NCI-H1105 (cell line): ENCODE data around the gene MAP3K4.

Experiments
- DNase-seq: peaks from one replicate; lab custom pipeline; 2025; lab: John Stamatoyannopoulos, UW

The MAP3K4 gene

DNA sequence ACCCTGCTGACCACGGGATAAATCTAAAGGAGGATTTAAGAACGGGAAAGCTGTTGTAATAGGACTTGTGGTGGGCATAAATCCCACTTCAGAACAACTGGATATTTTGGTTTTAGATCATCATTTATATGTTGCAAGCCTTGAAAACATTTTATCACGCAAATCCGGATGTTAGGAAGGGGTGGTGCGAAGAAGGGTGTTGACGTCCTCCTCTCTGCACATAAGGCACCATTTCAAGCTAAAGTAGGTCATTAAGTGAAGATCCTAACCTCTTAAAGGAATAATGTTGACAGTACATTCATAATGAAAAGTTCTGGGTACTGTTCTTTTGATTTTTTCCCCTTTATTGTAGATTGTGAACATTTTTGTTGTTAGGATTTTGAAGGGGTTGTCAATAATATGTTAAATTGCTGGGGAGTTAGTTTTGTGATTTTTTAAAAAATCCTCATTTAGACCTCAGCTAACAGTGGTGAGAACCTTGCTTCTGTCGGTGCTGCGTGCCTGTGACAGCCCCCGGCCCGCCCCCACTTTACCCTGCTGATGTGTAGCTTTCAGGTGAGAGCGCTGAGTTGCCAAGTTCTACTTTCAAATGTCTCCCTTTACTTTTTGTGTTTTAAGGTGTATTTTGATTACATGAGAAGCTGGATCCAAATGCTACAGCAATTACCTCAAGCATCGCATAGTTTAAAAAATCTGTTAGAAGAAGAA, 88.8 kb downstream of the MAP3K4 start:
- DNase-seq, result no peak

DNA sequence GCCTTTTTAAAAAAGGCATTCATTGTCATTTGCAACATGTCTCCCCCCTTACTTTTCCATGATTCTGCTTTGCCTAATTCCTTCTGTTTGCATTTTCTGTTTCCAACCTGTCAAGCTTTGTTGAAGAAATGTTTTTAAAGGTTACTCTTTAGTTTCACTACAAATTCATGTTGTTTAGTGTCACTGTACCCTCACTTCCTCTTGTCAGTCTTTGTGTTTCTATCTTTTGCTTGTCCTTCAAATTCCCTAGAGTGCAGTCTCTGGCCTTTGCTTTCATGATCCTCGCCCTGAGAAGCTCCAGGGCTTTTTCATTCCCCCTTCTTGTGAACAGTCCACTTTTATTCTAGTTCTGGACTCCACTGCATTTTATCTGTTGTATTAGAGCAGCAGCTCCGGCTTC, 90.6 kb downstream of the MAP3K4 start:
- DNase-seq, result no peak

DNA sequence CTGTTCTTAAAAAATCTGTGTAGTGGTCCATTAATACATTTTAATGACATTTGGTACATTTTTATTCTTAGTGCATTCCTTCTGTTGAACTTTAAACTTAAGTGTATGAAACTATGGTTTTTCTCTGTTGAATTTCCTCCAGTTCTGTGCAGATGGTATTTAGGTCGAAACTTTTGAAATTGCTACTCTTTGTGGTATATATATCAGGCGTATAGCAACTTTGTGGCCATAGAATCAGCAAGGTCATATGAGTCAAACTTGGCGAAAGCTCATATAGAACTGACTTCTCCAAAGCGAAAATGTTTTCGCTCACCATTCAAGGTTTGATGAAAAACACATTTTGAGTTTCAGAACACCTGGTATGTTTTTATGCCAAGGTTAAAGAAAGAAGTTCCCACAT, 93.7 kb downstream of the MAP3K4 start:
- DNase-seq, result no peak

DNA sequence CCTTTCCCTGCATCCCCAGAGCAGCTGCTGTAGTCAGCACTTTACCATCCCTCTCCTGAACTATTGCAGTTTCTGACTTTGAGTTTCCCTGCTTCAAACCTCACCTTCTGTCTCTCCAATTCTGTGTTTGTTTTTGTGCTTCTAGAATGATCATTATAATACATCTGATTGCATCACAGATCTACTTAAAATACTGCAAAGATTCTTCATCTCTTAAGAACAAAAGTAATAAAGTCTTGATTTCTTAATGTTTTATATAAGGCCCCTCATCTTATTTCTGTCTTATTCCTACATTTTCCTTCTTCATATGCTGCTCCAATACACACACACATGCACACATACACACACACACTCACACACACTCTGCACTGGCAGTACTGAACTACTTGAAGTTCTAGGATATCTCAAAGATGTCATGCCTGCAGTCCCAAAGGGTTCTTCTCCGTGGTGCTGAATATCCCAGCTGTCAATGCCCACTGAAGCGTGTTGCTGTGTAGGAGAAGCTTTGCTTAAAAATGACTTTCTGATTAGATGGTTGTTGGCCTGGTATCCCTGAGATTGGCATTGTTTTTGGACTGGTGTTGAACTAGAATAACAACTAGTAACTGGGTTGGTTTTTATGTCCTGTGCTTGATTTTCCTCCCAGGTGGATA, 97.2 kb downstream of the MAP3K4 start:
- no peak for DNase-seq

DNA sequence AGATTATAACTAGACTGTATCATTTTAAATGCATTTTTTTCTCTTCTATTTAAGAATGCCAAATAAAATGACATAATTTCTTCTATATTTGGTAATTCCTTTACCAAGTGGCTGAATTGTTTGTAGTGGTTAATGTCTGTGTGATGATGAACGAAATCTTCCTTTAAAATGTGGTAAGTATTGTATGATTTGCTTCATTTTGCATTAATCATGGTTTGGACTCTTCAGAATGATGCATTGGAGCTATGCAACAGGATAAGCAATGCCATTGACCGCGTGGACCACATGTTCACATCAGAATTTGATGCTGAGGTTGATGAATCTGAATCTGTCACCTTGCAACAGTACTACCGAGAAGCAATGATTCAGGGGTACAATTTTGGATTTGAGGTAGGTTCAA, 99.6 kb downstream of the MAP3K4 start:
- no peak for DNase-seq

DNA sequence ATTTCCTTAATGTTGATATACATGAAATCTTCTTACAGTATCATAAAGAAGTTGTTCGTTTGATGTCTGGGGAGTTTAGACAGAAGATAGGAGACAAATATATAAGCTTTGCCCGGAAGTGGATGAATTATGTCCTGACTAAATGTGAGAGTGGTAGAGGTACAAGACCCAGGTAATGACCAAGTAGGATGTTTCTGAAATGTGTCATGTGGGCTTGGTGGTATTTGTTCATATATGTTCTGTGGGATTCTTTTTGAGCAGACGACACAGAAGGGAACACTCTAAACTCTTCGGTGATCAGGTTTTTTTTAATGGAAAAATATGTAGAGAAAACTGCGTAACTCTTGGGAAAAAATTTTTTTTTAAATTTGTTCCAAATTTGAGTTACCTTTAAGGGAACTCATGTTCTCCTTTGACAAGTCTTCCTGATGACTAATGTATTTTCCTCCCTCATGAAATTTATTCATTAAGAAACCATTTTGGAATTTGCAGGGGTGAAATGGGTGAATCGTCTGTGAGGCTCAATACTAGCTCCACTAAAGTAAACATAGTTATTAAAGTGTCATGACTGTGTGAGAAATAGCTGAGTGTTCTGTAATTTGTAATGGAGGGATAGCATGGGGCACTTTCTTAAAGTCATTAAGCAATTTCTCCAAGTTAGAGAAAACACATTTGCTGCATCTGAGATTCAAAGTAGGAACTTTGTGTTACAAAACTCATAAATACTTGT, 100.6 kb downstream of the MAP3K4 start:
- no peak for DNase-seq

DNA sequence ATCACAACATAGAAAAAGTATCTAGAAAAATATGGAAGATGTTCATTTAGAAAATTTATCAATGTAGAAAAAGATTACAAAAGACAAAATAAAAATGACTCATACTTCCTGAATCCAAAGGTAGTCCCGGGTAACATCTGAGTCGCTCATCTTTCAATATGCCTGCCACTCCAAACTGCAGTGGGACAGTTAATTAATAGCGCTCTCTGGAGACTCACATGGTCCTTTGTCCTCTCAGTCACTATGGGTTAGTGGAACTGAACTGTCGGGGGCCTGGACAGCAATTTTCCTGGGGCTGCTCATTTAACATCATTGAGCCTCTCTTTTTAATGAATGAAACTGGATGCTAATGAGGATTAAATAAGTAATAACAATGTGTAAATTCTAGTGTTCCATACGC, 103.4 kb downstream of the MAP3K4 start:
- no peak for DNase-seq

DNA sequence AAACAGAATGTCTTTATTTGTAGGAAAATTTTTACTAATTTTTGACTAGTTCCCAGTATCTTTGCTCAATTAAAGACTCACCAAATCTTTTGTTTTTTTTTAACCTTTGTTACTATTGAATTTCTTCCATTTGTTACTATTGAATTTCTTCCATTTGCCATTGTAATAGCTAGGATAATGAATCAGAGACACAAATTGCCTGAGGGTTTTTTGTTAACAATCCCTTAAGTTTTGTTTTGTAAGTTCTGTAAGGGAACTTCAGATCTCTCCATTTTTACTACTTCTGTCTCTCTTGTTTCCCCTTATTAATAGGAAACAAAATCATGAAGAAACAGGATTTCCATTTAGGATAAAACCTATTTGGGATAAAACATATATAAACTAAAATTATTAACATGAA, 104.3 kb downstream of the MAP3K4 start:
- DNase-seq, result no peak

DNA sequence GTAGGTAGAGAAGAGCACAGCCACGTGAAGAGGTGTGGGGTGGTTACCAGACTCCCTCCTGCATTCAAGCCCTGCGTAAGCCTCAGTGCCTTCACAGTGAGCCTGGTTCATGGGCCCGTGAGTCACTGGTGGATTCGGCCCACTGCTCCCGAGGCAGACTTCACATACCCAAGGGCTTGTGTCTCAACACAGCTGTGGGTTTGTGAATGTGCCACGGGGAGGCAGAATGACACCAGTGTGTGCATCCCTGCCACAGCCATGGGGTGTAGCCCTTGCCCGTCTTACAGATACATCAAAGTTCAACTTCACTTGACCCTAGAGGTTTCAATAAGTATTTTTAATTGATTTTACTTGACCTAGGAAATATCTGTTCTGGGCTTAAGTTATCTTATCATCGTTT, 108.5 kb downstream of the MAP3K4 start:
- no peak for DNase-seq

DNA sequence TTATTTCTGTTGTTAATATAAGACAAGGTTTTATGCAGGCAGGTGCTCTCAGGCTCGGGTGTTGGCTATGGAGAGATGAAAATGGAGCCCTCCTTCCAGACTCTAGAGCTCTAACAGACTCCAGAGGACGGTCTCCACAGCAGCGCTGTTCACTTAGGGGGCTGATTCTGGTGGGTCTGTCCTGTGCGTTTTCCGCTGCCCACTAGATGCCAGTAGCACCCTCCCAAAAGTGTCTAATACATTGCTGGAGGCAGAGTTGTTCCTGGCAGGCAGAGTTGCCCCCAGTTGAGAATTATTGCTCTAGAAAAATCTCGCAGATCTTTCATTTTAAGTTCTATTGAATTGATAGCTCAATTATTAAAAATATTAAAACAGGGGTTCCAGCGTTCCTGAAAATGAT, 109.9 kb downstream of the MAP3K4 start:
- DNase-seq, result no peak

DNA sequence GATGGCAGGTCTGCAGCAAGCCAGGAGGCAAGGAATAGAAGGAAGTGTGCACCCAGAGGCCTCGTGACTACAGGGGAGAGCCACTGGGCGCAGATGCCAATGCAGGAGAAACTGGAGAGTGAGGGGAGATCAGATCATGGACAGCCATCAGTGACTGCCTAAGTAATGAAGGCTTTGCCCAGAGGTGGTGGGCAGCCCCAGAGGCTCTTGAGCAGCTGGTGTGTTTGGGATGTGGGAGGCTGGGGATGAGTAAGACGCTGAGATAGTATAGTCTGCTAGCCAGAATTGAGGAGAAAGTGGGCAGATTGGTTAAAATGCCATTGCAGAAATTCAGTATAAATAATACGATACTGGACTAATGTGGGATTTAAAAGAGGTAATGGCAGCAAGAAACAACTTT, 111.9 kb downstream of the MAP3K4 start:
- DNase-seq, result no peak

DNA sequence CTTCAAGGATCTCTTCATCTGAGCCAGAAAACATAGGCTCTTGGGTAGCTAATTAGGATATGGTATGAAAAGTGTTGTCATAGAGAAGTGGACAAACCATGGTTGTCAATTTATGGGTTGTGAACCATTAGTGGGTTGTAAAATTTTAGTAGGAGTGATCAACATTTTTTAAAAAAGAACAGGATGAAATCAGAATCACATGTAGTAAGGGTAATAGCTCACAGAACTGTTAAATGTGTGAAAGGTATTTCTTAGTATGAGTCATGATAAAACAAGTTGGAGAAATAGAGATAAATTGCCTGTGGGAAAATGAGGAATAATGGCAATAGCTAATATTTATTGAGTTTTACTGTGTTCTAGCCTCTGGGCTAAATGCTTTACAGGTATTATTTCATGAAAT, 113.4 kb downstream of the MAP3K4 start:
- DNase-seq, result no peak

DNA sequence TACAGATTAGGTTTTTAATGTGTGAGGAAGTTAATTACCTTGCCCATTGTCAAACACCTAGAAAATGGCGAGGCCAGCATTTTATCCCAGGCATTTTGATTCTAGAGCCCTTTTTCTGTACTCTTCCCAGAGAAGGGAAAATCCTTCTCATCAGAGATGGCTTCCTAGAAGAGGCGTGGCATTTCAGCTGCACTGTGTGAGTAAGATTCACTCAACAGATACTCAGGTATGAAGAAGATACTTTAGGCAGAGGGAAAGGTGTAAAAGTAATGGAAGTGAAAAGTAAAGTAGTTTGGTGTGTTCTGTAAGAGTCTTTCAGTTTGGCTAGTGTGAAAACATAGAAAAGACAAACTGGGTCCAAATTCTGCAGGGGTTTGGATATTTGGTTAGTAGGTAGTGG, 113.8 kb downstream of the MAP3K4 start:
- DNase-seq, result no peak

DNA sequence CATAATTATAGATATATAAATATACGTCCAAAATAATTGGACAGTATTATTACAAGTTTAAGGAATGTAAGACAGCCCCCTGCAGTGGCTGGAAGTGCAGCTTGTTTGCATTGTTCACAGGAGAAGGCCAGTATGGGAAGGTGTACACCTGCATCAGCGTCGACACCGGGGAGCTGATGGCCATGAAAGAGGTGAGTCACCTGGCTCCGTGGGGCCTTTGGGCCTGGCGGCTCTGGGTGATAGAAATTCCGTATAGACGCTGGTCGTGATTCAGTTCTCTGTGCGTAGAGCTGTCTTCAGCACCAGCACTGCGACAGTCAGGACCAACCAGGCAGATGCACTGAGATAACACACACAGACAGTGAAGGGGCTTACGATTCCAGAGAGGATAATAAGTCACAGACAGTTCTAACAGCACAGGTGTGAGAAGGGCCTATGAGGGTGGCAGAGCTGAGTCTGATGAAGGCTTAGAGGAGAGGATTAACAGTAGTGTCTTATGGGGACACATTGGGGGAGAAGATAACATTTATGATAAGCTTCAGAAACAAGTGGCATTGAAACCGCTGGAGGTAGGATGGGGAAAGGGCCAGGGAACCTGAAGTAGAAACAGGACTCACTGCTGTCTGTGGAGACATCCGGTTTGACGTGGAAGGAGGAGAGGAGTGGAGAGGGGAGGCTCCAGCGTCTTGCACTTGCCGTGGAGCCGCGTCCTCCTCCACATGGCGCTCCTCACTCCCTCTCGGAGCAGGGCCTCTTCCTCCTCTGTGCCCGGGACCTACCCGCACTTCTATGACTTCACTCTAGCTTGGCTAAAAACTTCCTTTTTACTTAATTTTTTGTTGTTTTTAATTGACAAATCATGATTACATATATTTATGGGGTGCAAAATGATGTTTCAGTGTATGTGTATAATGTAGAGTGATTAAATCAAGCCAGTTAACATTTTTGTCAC, 116.5 kb downstream of the MAP3K4 start:
- DNase-seq, result no peak

DNA sequence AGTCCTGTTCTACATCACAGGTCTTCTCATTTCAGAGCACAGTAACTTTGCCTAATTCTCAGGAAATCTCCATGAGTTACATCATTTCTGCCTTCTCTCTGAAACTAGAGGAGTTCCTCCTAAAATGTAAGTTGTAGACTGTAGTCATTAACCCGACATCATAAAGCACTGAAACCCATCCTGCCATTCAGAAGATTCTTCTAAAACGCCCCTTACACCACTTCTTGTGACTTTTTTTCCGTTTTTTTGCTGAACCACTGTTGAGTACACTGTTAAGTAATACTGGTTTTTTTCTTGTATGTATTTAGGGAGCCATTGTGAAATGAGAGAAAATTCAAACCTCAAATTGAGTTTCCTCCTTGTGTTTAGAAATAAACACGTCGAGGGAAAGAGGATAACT, 117.3 kb downstream of the MAP3K4 start:
- no peak for DNase-seq

DNA sequence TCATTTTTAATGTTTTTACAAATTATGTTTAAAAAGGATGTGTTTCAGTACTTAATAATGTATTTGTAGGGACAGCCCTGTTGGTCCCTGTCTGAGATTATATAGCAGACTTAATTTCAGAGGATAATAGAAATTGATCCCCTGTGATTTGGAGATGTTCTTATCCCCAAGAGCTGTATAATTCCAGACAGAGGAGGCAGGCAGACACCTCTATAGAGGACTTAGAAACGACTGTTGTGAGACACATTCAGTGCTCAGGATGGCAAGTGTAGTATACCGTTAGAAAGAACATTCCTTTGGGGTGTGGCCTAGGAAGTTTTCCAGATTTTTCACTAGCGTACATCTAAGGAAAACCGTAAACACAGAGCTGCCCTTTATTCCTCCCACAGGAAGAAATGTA, 117.8 kb downstream of the MAP3K4 start:
- DNase-seq, result no peak

DNA sequence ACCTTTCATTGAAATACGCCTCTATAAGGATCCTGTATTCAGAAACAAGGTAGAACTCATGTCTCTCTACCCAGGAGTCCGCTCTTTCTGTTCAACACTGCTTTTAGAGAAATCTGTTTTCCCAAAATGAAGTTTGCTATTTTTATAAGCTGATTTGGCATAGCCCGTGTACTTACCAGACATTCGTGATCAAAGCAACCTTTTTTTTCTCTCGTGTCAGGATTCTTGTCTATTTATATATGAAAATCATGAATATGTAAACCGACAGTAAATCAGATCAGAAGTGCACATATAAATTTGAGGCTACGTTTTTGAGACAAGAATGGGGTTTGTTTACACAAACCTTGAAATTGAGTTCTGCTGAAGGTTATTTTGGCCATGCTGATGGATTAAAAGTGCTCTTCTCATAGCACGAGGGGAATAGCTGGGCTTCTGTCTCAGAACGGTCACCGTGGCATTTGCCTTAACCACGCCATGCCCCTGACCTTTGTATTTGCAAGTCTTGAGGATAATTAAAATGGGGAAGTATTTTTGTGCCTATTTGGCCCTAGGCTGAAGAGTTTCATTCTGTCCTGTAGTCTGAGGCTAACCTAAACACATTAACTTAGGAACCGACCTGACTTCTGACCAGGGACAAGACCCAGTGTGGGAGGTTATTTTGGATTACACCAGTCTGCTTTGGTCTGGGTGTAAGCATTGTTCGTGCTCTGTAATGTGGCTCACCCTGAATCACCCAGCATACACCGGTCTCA, 118.6 kb downstream of the MAP3K4 start:
- DNase-seq, result no peak

DNA sequence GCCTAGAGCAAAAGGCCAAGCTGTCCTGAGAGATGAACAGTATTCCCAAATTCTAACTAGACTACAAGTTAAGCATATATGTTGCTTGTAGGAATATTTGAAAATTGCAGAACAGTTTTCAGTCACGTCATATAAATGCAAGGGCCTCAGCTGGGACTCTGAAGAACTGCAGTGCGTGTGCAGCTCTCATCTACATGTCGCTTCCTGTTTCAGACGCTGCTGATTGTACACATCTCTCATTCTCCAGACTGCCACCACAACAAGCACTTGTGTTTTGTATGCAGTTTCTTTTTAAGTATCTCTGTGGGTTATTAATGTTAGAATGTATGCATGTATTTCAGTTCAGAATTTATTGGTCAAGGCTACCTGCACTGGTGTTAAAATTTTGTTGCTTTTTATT, 119.7 kb downstream of the MAP3K4 start:
- no peak for DNase-seq

DNA sequence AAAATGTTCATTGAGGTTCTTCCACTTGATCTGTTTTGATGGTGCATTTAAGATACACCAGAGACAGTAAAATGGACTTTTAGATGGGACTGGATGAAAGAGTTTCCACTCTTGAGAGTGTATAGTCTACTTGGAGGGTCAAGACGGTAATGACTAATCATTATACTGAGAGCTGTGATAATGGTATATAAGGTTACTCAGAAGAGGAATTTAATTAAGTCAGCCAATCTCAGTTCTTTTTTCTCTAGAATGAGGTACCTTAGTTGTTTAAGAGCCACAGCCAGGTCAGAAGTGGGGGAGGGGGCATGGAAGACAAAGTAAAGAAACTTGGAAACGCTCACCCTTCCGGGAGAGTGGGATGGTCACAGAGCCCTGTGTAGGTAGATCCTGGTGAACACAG, 123.9 kb downstream of the MAP3K4 start:
- DNase-seq, result no peak

DNA sequence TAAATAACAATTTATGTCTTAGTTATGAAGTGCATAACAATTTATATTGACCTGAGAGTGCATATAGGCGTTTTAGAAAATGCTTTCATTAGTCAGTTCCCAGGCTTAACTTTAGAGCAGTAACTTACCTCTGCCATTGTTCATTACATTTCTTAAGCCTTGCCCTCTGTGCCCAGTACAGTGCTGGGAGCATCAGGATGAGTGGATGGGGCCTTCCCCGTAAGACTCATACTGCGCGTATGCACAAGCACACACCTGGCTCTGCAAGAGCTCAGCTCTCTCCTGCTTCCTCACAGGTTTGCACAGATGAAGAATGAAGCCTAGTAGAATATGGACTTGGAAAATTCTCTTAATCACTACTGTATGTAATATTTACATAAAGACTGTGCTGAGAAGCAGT, 125.0 kb downstream of the MAP3K4 start:
- DNase-seq, result no peak

DNA sequence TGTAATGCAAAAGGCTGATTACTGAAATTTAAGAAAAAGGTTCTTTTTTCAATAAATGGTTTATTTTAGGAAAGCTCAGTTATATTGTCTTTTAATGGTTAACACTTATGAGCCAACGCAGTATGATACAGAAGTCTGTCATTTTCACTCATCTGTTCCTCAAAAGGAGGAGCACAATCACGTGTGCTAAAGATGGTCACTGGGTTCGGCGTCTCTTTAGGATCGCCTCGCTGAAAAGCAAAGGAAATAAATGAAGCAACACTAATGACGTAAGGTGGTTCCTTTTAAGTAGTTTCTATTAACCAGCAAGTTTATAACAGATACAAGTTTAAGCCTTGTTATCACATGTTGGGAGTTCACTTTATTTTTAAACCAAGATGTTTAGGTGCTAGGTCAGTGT, 125.7 kb downstream of the MAP3K4 start:
- DNase-seq, result no peak

DNA sequence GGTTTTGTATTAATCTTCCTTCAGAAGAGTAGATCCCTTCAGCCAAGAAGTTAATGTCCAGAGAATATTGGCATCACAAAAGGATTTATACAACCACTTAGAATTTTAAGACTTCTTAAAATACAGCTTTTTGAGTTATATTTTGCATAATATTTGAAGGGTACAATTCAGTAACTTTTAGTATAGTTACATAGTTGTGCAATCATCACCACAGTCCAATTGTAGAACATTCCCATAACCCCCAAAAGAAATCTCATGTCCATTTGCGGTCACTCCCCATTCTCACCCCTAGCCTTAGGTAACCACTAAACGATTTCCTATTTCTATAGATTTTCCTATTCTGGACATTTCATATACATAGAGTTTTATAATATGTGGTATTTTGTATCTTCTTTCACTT, 126.4 kb downstream of the MAP3K4 start:
- no peak for DNase-seq
